UCSD-AML1 (cell line): ENCODE measurements around the gene PKD1L1.

Source experiments
- DNase-seq: peaks from one replicate; lab custom pipeline; 2025; ENCODE audit not compliant: unreplicated experiment; lab: John Stamatoyannopoulos, UW

PKD1L1 gene

GRCh38 chr7:47881256-47881655 is 67.0 kb downstream of the PKD1L1 start:
- DNase-seq = no peak

- no peak for DNase-seq
Measured at GRCh38 chr7:47878662-47879061, 69.6 kb downstream of the PKD1L1 start.

GRCh38 chr7:47877336-47877735 is 70.9 kb downstream of the PKD1L1 start:
- no peak for DNase-seq

- DNase-seq = no peak
Measured at GRCh38 chr7:47875998-47876744, 72.1 kb downstream of the PKD1L1 start.

GRCh38 chr7:47875406-47875805 is 72.9 kb downstream of the PKD1L1 start:
- no peak for DNase-seq

- DNase-seq = no peak
Measured at GRCh38 chr7:47873762-47874161, 74.5 kb downstream of the PKD1L1 start.

GRCh38 chr7:47867286-47867685 is 81.0 kb downstream of the PKD1L1 start:
- DNase-seq = no peak

- no peak for DNase-seq
Measured at GRCh38 chr7:47866120-47866519, 82.1 kb downstream of the PKD1L1 start.

GRCh38 chr7:47852330-47853245 is 95.7 kb downstream of the PKD1L1 start:
- DNase-seq = no peak

GRCh38 chr7:47847207-47847606 is 101.1 kb downstream of the PKD1L1 start:
- DNase-seq = no peak

- no peak for DNase-seq
Measured at GRCh38 chr7:47846138-47846836, 102.0 kb downstream of the PKD1L1 start.

- DNase-seq = no peak
Measured at GRCh38 chr7:47844311-47844710, 104.0 kb downstream of the PKD1L1 start.

- DNase-seq = no peak
Measured at GRCh38 chr7:47843291-47843690, 105.0 kb downstream of the PKD1L1 start.

GRCh38 chr7:47839381-47839780 is 108.9 kb downstream of the PKD1L1 start:
- DNase-seq = no peak

GRCh38 chr7:47837826-47838225 is 110.4 kb downstream of the PKD1L1 start:
- DNase-seq = no peak

- no peak for DNase-seq
Measured at GRCh38 chr7:47836503-47837202, 111.6 kb downstream of the PKD1L1 start.

GRCh38 chr7:47836080-47836479 is 112.2 kb downstream of the PKD1L1 start:
- no peak for DNase-seq

- DNase-seq = no peak
Measured at GRCh38 chr7:47833211-47833610, 115.1 kb downstream of the PKD1L1 start.

GRCh38 chr7:47832105-47832715 is 116.1 kb downstream of the PKD1L1 start:
- no peak for DNase-seq

GRCh38 chr7:47830015-47830414 is 118.3 kb downstream of the PKD1L1 start:
- no peak for DNase-seq

GRCh38 chr7:47827871-47828270 is 120.4 kb downstream of the PKD1L1 start:
- DNase-seq = no peak
